ENCODE data around the gene PPA1.
"Not testable (repeated sequence)": the region's sequence is repeated elsewhere in the genome, so short reads cannot be mapped to it uniquely, and the experiment has no call there.

PPA1 gene

DNA sequence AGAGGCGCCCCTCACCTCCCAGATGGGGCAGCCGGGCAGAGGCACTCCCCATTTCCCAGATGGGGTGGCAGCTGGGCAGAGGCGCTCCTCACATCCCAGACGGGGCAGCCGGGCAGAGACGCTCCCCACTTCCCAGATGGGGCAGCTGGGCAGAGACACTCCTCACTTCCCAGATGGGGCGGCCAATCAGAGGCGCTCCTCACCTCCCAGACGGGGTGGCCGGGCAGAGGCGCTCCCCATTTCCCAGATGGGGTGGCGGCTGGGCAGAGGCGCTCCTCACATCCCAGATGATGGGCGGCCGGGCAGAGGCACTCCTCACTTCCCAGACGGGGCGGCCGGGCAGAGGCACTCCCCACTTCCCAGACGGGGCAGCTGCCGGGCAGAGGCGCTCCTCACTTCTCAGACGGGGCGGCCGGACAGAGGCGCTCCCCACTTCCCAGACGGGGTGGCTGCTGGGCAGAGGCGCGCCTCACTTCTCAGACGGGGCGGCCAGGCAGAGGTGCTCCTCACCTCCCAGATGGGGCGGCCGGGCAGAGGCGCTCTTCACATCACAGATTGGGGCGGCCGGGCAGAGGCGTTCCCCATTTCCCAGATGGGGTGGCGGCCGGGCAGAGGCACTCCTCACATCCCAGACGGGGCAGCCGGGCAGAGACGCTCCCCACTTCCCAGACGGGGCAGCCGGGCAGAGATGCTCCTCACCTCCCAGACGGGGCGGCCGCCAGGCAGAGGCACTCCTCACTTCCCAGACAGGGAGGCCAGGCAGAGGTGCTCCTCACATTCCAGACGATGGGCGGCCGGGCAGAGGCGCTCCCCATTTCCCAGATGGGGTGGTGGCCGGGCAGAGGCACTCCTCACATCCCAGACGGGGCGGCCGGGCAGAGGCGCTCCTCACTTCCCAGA, 6.1 kb upstream of the PPA1 start:
- H3K9me3 Mint-ChIP-seq; H3K4me1 Mint-ChIP-seq; H3K27me3 Mint-ChIP-seq; H3K36me3 Mint-ChIP-seq; DNase-seq (ENCODE audit: low spot score in 2 of 2); H3K27ac Mint-ChIP-seq; ATAC-seq (ENCODE audit: low read depth); H3K4me3 Mint-ChIP-seq: not testable (repeated sequence)

DNA sequence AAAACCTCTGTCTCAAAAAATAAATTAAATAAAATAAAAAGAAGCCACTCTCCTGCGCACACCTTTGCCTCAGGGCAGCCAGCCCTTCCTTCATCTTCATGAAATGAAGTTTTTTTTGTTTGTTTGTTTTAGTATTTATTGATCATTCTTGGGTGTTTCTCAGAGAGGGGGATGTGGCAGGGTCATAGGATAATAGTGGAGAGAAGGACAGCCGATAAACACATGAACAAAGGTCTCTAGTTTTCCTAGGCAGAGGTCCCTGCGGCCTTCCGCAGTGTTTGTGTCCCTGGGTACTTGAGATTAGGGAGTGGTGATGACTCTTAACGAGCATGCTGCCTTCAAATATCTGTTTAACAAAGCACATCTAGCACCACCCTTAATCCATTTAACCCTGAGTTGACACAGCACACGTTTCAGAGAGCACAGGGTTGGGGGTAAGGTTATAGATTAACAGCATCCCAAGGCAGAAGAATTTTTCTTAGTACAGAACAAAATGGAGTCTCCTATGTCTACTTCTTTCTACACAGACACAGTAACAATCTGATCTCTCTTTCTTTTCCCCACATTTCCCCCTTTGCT, 4.8 kb upstream of the PPA1 start:
- DNase-seq (ENCODE audit: low spot score in 2 of 2); H3K27ac Mint-ChIP-seq; H3K9me3 Mint-ChIP-seq; H3K36me3 Mint-ChIP-seq; H3K4me3 Mint-ChIP-seq; H3K4me1 Mint-ChIP-seq; ATAC-seq (ENCODE audit: low read depth); H3K27me3 Mint-ChIP-seq: not testable (repeated sequence)

DNA sequence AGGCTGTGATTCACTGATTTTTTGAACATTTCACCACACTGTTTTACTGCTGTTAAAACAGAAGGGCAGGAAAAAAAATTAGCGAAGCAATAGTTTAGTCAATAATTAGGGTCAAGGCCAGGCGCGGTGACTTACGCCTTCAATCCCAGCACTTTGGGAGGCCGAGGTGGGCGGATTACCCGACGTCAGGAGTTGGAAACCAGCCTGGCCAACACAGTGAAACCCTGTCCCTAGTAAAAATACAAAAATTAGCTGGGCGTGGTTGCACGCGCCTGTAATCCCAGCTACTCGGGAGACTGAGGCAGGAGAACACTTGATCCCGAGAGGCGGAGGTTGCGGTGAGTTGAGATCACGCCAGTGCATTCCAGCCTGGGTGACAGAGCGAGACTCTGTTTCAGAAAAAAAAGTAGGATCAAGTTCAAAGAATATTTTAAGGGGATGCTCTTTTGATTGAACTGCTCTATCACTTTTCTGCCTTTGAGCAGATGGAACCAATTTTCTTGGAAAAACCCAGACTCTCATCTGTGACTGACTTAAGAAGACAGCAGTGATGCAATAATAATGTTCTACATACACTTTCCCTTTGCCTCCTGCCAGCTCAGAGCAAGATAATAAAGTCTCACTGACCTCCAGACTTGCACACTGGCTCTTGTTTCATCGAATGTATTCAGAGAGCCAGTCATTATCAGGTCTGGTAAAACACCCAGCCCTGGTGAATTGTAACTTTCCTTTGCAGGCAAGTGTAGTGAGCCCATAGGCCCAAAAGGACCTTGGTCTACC, 1.6 kb upstream of the PPA1 start:
- H3K4me1 Mint-ChIP-seq = peaks cover 3% of the 10 kb centered on the region
- no peaks in the 10 kb centered on the region for H3K27me3 Mint-ChIP-seq
- DNase-seq (ENCODE audit: low spot score in 2 of 2) (no peak), ATAC-seq (ENCODE audit: low read depth) (no peak)
- no peak overlapping the region for H3K4me3 Mint-ChIP-seq
- no peak overlapping the region for H3K27ac Mint-ChIP-seq
- no peaks in the 10 kb centered on the region for H3K9me3 Mint-ChIP-seq
- H3K36me3 Mint-ChIP-seq = no peaks in the 10 kb centered on the region

DNA sequence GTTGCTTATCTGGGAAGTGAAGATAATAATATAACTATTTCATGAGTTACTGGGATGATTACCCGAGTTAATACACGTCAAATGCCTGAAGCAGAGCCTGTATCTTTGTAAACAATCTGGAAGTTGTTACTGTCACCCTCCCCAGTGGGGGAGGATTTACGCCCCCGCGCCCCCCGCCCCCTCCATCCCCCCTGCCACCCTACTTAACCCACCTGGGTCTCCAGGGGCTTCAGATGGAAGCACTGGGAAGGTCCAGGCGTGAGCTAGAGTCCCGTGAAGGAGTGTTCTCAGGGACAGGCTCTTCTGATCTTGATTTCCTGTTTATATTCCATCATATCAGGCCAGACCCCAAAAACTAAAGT, 691 bp upstream of the PPA1 start:
- Mint-ChIP-seq H3K36me3 (no peaks in the 10 kb centered on the region), H3K9me3 (no peaks in the 10 kb centered on the region), H3K27me3 (no peaks in the 10 kb centered on the region), H3K4me1 (peaks cover 3% of the 10 kb centered on the region), H3K27ac (peak overlapping the region; percentile 95), H3K4me3 (peak overlapping the region; percentile 95)
- ATAC-seq (ENCODE audit: low read depth) (no peak), DNase-seq (ENCODE audit: low spot score in 2 of 2) (no peak)

DNA sequence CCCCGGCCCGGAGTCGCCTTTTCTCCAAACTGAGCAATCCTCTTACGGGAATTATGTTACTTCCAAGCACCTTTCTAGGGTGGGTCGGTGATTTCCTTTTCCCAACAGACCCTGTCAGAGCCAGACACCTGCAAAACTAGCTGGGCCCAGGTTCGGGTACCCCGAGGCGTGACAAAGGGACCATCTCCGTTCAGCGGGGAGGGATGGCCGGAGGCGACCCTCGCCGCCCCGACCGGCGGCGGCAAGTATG, 445 bp downstream of the PPA1 start:
- no peaks in the 10 kb centered on the region for H3K27me3 Mint-ChIP-seq
- H3K4me3 Mint-ChIP-seq = peak overlapping the region; percentile 95
- H3K27ac Mint-ChIP-seq = peak overlapping the region; percentile 71
- H3K9me3 Mint-ChIP-seq = no peaks in the 10 kb centered on the region
- H3K4me1 Mint-ChIP-seq = peaks cover 3% of the 10 kb centered on the region
- DNase-seq (ENCODE audit: low spot score in 2 of 2) (no peak), ATAC-seq (ENCODE audit: low read depth) (no peak)
- H3K36me3 Mint-ChIP-seq = no peaks in the 10 kb centered on the region

DNA sequence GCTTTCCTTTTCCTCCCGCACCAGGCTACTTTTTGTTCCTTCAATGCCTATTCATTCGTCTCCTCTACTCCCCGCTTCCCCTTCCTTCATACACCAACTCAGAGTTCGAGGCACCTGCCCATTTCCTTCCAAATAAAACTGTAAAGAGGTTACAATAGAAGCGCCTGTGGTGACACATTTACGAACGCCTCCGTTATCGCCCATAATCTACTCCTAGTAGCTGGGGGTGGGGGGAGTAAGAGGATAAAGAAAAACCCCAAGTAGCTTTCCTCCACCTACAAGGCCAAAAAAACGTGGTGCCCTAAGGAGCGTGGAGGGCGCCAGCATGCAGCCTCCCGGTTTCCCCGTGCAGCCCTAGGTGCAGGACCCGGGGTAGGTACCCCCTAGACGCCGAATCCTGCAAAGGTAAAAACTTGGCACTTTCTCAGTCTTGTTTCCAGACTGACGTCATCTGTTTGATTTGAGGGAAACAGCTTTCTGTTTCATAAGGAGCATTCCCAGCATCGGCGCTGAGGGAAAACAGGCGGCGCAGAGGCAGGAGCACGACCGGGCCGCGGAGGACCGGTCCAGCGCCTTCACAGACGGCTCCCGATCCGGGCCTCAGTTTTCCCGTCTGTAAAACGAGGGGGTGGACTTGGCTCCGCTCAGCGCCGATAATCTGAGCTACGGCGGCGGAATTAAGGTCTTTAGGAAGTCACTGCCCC, 922 bp downstream of the PPA1 start:
- H3K4me3 Mint-ChIP-seq = peak overlapping the region; percentile 95
- no peak for ATAC-seq (ENCODE audit: low read depth)
- H3K36me3 Mint-ChIP-seq = no peaks in the 10 kb centered on the region
- no peaks in the 10 kb centered on the region for H3K27me3 Mint-ChIP-seq
- no peaks in the 10 kb centered on the region for H3K9me3 Mint-ChIP-seq
- peak in 1 of 2 donors; percentile 26 for DNase-seq (ENCODE audit: low spot score in 2 of 2)
- peak overlapping the region; percentile 71 for H3K27ac Mint-ChIP-seq
- H3K4me1 Mint-ChIP-seq = peaks cover 3% of the 10 kb centered on the region

DNA sequence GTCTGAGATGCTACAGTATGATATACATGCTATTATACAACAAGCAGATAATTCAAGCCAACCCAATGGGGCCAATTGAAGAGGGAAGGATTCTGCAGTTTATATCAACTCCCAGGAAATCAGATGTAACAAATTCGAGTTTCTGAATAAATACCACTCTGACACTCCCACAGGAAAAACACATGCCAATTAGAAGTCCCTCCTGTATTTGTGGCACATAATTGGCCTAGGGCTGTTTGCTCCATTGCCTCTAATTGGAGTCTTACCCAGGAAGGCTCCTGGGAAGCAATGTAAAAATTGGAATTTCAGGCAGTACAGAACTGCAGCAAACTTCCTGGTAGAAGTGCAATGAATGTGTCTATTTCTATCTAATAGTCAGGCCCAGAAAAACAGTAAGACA, 4.7 kb downstream of the PPA1 start:
- Mint-ChIP-seq H3K36me3 (peaks cover 2% of the 10 kb centered on the region), H3K9me3 (no peaks in the 10 kb centered on the region), H3K4me3 (no peak overlapping the region), H3K27ac (no peak overlapping the region), H3K27me3 (no peaks in the 10 kb centered on the region), H3K4me1 (peaks cover 8% of the 10 kb centered on the region)
- DNase-seq (ENCODE audit: low spot score in 2 of 2) = no peak
- no peak for ATAC-seq (ENCODE audit: low read depth)

DNA sequence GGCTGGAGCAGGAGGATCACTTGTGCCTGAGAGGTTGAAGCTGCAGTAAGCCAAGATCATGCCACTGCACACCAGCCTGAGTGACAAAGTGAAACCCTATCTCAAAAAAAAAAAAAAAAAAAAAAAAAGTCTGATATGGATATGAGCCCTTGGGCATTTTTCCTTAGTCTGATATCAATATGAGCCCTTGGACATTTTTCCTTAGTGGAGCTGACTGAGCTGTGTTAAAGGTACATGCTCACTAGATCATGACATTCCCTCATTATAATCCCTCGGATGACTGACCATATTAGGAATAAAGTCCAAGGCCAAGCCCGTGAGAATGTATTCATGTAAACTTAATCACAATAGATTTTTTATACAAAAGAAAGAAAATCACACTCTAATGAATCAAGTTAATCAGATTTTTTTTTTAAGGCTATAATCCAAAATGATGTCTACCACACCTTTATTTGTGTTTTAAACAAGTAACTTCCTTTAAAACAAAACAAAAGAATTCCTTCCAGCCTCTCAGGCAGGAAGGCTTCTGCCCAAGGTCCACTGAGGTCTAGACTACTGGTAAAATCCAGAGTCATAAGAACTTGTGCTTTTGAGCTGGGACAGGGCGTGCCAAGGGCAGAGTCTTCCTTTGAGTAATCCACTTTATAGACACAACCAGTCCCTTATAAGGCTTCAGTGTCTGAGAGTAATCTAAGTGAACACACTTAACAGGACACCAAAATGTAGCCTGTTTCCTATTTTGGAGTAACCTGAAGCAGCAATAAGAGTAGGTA, 5.5 kb downstream of the PPA1 start:
- H3K27me3 Mint-ChIP-seq = no peaks in the 10 kb centered on the region
- ATAC-seq (ENCODE audit: low read depth) (no peak), DNase-seq (ENCODE audit: low spot score in 2 of 2) (no peak)
- peaks cover 2% of the 10 kb centered on the region for H3K36me3 Mint-ChIP-seq
- peaks cover 10% of the 10 kb centered on the region for H3K4me1 Mint-ChIP-seq
- no peaks in the 10 kb centered on the region for H3K9me3 Mint-ChIP-seq
- no peak overlapping the region for H3K4me3 Mint-ChIP-seq
- no peak overlapping the region for H3K27ac Mint-ChIP-seq

DNA sequence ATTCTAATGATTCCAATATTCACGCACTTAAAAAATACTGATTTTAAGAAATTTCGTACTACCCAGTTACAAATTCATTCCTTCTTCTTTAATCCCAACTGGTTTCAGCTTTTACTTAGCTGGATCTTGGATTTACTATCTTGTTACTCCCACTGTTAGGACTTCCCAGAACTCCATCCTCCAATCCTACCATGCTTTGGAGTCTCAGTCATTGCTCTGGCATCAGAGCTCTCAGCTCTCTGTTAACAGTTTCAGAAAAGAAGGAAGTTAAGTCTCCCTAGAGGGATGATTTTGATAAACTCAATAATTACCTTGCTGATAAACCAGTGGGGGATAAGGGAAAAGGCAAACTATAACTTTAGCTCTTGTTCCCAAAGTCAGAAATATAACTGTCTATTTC, 9.5 kb downstream of the PPA1 start:
- no peak for DNase-seq (ENCODE audit: low spot score in 2 of 2)
- Mint-ChIP-seq H3K36me3 (peaks cover 2% of the 10 kb centered on the region), H3K4me3 (no peak overlapping the region), H3K27me3 (no peaks in the 10 kb centered on the region), H3K9me3 (no peaks in the 10 kb centered on the region), H3K27ac (no peak overlapping the region), H3K4me1 (peaks cover 13% of the 10 kb centered on the region)
- no peak for ATAC-seq (ENCODE audit: low read depth)

DNA sequence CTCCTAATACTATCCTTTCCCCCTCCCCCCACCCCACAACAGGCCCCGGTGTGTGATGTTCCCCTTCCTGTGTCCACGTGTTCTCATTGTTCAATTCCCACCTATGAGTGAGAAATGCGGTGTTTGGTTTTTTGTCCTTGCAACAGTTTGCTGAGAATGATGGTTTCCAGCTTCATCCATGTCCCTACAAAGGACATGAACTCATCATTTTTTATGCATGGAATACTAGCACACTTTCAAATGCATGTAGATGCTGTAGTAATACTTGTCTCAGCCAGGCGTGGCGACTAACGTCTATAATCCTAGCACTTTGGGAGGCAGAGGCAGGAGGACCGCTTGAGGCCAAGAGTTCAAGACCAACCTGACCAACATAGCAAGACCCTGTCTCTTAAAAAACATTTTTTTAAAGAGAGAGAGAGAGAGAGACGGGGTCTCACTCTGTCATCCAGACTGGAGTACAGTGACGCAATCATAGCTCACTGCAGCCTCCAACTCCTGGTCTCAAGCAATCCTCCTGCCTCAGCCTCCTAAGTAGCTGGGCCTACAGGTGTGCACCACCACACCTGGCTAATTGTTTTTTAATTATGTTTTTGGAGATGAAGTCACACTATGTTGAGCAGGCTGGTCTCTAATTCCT, 10.3 kb downstream of the PPA1 start:
- peaks cover 13% of the 10 kb centered on the region for H3K4me1 Mint-ChIP-seq
- H3K27me3 Mint-ChIP-seq; DNase-seq (ENCODE audit: low spot score in 2 of 2); H3K9me3 Mint-ChIP-seq; H3K4me3 Mint-ChIP-seq; ATAC-seq (ENCODE audit: low read depth); H3K27ac Mint-ChIP-seq; H3K36me3 Mint-ChIP-seq: not testable (repeated sequence)

DNA sequence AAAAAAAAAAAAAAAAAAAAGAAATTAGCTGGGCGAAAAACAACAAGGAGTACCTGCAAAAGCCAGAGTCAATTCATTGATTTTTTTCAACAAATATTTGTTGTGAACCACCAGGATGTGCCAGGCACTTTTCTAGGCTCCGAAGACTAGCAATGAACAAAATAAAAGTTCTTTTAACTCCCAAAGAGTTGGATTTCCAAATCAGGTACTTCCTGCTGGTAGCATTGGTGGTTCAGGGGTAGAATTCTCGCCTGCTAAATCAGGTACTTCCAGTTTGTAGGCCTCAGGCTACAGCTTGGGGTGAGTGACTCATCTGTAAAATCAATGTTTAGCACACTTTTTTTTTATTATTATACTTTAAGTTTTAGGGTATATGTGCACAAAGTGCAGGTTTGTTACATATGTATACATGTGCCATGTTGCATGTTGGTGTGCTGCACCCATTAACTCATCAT, 10.9 kb downstream of the PPA1 start:
- Mint-ChIP-seq H3K27ac (no peak overlapping the region), H3K4me3 (no peak overlapping the region), H3K36me3 (peaks cover 4% of the 10 kb centered on the region), H3K9me3 (no peaks in the 10 kb centered on the region), H3K4me1 (peaks cover 13% of the 10 kb centered on the region), H3K27me3 (no peaks in the 10 kb centered on the region)
- DNase-seq (ENCODE audit: low spot score in 2 of 2) (no peak), ATAC-seq (ENCODE audit: low read depth) (no peak)

DNA sequence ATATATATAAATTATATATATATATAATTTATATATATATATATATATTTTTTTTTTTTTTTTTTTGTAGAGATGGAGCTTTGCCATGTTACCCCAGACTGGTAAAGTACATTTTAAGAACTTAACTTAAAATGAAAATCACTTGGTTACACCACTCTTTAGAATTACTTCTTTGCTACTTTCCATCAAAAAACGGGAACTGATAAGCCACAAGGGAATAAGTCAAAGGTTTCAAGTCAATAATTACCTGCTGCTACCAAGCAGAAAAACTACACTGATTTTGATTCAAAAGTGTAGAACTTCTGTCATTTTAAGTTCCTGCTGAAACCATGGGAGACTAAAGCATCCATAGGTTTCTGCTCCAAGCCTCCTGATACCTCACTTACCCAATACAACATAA, 12.2 kb downstream of the PPA1 start:
- ATAC-seq (ENCODE audit: low read depth) = peak; percentile 44
- Mint-ChIP-seq H3K4me3 (peak overlapping the region; percentile 24), H3K27me3 (no peaks in the 10 kb centered on the region), H3K4me1 (peaks cover 13% of the 10 kb centered on the region), H3K27ac (no peak overlapping the region), H3K36me3 (peaks cover 7% of the 10 kb centered on the region), H3K9me3 (no peaks in the 10 kb centered on the region)
- DNase-seq (ENCODE audit: low spot score in 2 of 2) = no peak

DNA sequence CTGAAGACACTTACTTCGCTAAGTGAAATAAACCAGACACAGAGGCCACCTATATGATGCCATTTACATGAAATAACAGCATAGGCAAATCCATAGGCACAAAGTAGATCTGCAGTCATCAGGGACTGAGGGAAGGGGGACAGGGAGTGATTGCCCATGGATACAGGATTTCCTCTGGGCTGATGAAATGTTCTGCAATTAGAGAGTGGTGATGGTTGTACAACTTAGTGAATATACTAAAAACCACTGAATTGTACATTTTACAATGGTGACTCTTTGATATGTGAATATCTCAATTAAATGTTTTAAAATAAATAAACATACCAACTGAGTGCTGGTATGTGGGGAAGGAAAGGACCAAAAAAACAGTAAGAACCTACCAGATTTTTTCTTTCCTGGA, 20.4 kb downstream of the PPA1 start:
- H3K27me3 Mint-ChIP-seq = no peaks in the 10 kb centered on the region

More for the DNA sequence above, 20.4 kb downstream of the PPA1 start:
- no peak for DNase-seq (ENCODE audit: low spot score in 2 of 2)
- peaks cover 23% of the 10 kb centered on the region for H3K36me3 Mint-ChIP-seq
- no peaks in the 10 kb centered on the region for H3K4me1 Mint-ChIP-seq
- no peak overlapping the region for H3K27ac Mint-ChIP-seq
- no peak overlapping the region for H3K4me3 Mint-ChIP-seq
- ATAC-seq (ENCODE audit: low read depth) = no peak
- no peaks in the 10 kb centered on the region for H3K9me3 Mint-ChIP-seq
